Glutamatergic neuron (in vitro differentiated cells): ENCODE measurements around the gene GNAQ. TPM values are rescaled to one million over a fixed set of nuclear protein-coding genes. Genes with fewer than 3 reads are reported as not detected.

Experiments used
- DNase-seq: peaks from one replicate; pipeline ENCODE4 v3.0.0; 2022
- H3K27ac Mint-ChIP-seq: one replicate; pipeline ENCODE4 v1.8.0; 2020; ENCODE audit warnings: mild to moderate bottlenecking, mixed read lengths, inconsistent platforms; ENCODE audit not compliant: unreplicated experiment
- H3K27me3 Mint-ChIP-seq: one replicate; pipeline ENCODE4 v1.8.0; 2020; ENCODE audit warnings: mild to moderate bottlenecking, moderate library complexity, mixed read lengths, inconsistent platforms; ENCODE audit not compliant: unreplicated experiment
- H3K36me3 Mint-ChIP-seq: one replicate; pipeline ENCODE4 v1.8.0; 2020; ENCODE audit warnings: mild to moderate bottlenecking, mixed read lengths, inconsistent platforms; ENCODE audit not compliant: unreplicated experiment
- H3K4me1 Mint-ChIP-seq: one replicate; pipeline ENCODE4 v1.8.0; 2020; ENCODE audit warnings: mild to moderate bottlenecking, low read depth, mixed read lengths, inconsistent platforms; ENCODE audit not compliant: unreplicated experiment
- H3K4me3 Mint-ChIP-seq: one replicate; pipeline ENCODE4 v1.8.0; 2020; ENCODE audit warnings: mild to moderate bottlenecking, mixed read lengths, inconsistent platforms; ENCODE audit not compliant: unreplicated experiment
- H3K9me3 Mint-ChIP-seq: one replicate; pipeline ENCODE4 v1.8.0; 2020; ENCODE audit warnings: mild to moderate bottlenecking, moderate library complexity, mixed read lengths, inconsistent platforms; ENCODE audit not compliant: unreplicated experiment
- total RNA-seq: library from RNA; stranded (reverse); fragmentation: NEBNext Ultra II Directional; extraction: Animal tissue kit (Norgen Biotek cat#: 25700); gene quantifications from one replicate; pipeline ENCODE4 v1.2.1, GENCODE V29; 2021; ENCODE audit not compliant: unreplicated experiment
- TF ChIP-seq, protein P1 (sequence below): fragments of 200-600 bp; sonication (generic); IDR thresholded peaks from one replicate; pipeline ENCODE4 v1.5.0; 2021; ENCODE audit not compliant: partially characterized antibody, unreplicated experiment

Gene GNAQ
- total RNA-seq, 1 donor from 2014 or later, result 72.8 TPM

GRCh38 chr9:77827104-77827784 lies 204.4 kb downstream of the GNAQ start:
- DNase-seq, result no peak
- Mint-ChIP-seq H3K36me3 (no peaks in the 10 kb centered on the region), H3K4me1 (peaks cover 2% of the 10 kb centered on the region), H3K27me3 (peaks cover 4% of the 10 kb centered on the region), H3K4me3 (no peak overlapping the region), H3K9me3 (peaks cover 3% of the 10 kb centered on the region), H3K27ac (no peak overlapping the region)
- TF ChIP-seq, protein P1, sequence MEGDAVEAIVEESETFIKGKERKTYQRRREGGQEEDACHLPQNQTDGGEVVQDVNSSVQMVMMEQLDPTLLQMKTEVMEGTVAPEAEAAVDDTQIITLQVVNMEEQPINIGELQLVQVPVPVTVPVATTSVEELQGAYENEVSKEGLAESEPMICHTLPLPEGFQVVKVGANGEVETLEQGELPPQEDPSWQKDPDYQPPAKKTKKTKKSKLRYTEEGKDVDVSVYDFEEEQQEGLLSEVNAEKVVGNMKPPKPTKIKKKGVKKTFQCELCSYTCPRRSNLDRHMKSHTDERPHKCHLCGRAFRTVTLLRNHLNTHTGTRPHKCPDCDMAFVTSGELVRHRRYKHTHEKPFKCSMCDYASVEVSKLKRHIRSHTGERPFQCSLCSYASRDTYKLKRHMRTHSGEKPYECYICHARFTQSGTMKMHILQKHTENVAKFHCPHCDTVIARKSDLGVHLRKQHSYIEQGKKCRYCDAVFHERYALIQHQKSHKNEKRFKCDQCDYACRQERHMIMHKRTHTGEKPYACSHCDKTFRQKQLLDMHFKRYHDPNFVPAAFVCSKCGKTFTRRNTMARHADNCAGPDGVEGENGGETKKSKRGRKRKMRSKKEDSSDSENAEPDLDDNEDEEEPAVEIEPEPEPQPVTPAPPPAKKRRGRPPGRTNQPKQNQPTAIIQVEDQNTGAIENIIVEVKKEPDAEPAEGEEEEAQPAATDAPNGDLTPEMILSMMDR, result no peak

DNA sequence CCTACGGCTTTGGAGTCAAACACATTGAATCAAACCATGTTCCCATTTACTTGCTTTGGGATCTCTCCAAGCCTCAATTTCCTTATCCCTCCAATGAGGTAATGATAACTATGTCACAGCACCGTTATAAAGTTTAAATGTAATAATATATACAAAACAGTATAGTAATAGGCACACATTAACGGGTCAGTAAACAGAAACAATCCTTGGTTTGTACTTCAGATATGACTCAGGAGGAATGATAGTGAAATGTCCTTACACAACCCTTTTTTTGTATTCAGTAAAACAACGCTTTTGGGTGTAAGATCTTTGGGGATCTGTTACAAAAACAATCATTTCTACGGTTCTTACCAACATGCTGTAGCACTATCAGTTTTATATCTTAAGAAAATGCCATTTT lies 205.0 kb downstream of the GNAQ start:
- Mint-ChIP-seq H3K4me1 (no peaks in the 10 kb centered on the region), H3K27me3 (peaks cover 4% of the 10 kb centered on the region), H3K9me3 (peaks cover 3% of the 10 kb centered on the region), H3K4me3 (no peak overlapping the region), H3K36me3 (no peaks in the 10 kb centered on the region), H3K27ac (no peak overlapping the region)
- TF ChIP-seq, protein P1, result no peak
- DNase-seq, result no peak

GRCh38 chr9:77826116-77826515 lies 205.5 kb downstream of the GNAQ start:
- no peaks in the 10 kb centered on the region for H3K36me3 Mint-ChIP-seq
- TF ChIP-seq, protein P1, result no peak
- no peak overlapping the region for H3K4me3 Mint-ChIP-seq
- no peaks in the 10 kb centered on the region for H3K4me1 Mint-ChIP-seq
- peaks cover 3% of the 10 kb centered on the region for H3K9me3 Mint-ChIP-seq
- H3K27ac Mint-ChIP-seq, result no peak overlapping the region
- no peak for DNase-seq
- H3K27me3 Mint-ChIP-seq, result peaks cover 4% of the 10 kb centered on the region

DNA sequence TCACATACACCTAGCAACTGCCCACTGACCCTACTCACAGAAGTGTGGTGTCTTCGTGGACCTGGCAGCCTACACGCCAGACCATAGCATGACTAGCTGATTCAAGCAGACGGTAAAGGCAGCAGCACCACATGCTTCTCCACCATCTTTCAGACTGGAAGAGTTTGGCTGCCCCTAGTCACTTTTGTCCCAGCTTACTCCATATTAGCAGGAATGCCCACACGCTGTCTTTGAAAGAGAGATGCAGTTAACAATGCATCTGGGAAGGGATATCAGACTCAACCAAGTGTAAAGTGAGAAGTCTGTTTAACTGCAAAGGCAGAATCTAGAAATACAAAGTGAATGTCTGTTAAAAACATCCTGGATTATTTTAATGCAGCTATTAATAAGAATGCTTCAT lies 206.2 kb downstream of the GNAQ start:
- Mint-ChIP-seq H3K27ac (no peak overlapping the region), H3K36me3 (no peaks in the 10 kb centered on the region), H3K4me3 (no peak overlapping the region), H3K4me1 (no peaks in the 10 kb centered on the region), H3K9me3 (peaks cover 3% of the 10 kb centered on the region), H3K27me3 (peaks cover 4% of the 10 kb centered on the region)
- no peak for DNase-seq
- TF ChIP-seq, protein P1, result no peak

DNA sequence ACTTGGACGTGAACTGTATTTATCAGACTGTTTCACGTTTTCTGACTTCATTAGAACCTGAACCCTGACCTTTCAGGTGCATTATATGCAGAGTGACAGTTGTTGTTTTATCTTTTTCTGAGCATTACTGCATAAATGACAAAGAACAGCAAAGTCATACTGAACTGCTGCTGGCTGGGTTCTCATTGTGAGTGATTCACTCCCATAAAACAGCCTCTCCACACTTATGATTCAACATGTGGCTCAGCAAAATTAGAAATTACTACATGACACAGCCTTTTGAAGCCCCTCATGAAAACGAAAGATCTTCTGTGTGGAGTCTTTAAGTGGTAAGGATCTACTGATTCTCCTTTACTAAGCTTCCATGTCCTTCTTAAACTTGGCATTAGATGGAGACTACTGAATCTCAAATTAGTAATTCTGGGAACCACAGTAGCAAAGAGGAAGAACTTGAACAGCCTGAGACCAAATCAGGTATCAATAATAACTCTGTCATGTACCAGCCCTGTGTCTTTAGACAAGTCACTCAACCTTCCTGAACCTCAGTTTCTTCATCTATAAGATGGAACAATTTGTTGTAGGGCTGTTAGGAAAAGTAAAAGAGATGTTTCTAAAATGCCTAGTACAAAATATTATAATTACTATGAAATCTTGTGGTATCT lies 211.2 kb downstream of the GNAQ start:
- H3K9me3 Mint-ChIP-seq, result no peaks in the 10 kb centered on the region
- DNase-seq, result no peak
- no peak overlapping the region for H3K27ac Mint-ChIP-seq
- no peaks in the 10 kb centered on the region for H3K4me1 Mint-ChIP-seq
- TF ChIP-seq, protein P1, result no peak
- no peaks in the 10 kb centered on the region for H3K36me3 Mint-ChIP-seq
- H3K4me3 Mint-ChIP-seq, result no peak overlapping the region
- peaks cover 4% of the 10 kb centered on the region for H3K27me3 Mint-ChIP-seq
